GM10248 (cell line): ENCODE data around the gene B3GNT5.

ENCODE experiments used
- CTCF ChIA-PET: fragments of 300-600 bp; sonication (Branson Sonifier 250); formaldehyde crosslinking; extraction: SDS; loops from one replicate; lab custom pipeline; 2021; ENCODE audit warnings: antibody characterized with exemption; lab: Yijun Ruan, JAX
- POLR2A ChIA-PET: fragments of 350-650 bp; sonication (Branson Sonifier 250); formaldehyde crosslinking; extraction: SDS; loops from one replicate; lab custom pipeline; 2020; ENCODE audit warnings: antibody characterized with exemption; lab: Yijun Ruan, JAX
- DNase-seq: peaks from one replicate; pipeline ENCODE4 v3.0.0; 2012; ENCODE audit errors: extremely low spot score
- CTCF ChIP-seq: IDR thresholded peaks from 2 replicates; pipeline ENCODE4 v1.5.1; 2012; ENCODE audit warnings: mild to moderate bottlenecking, low read depth; ENCODE audit errors: extremely low read depth, missing control alignments, control extremely low read depth

B3GNT5 gene, protein sequence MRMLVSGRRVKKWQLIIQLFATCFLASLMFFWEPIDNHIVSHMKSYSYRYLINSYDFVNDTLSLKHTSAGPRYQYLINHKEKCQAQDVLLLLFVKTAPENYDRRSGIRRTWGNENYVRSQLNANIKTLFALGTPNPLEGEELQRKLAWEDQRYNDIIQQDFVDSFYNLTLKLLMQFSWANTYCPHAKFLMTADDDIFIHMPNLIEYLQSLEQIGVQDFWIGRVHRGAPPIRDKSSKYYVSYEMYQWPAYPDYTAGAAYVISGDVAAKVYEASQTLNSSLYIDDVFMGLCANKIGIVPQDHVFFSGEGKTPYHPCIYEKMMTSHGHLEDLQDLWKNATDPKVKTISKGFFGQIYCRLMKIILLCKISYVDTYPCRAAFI

GRCh38 chr3:183252973-183253527 lies at the start of gene B3GNT5:
B3GNT5 (plus strand) TSS chr3:183253253; CDS start chr3:183269799, 16,546 bp downstream.
- TF ChIP-seq CTCF = no peak
- DNase-seq = no peak
- ChIA-PET POLR2A (no interaction called here), CTCF (interaction anchor here (2.5 kb wide), 1 partner anchor 130 kb away, joined by 11 read pairs; no protein-coding TSS in a partner anchor)

- CTCF ChIA-PET = no interaction called here
- no peak for TF ChIP-seq CTCF
- POLR2A ChIA-PET = no interaction called here
- DNase-seq = no peak
Observed at GRCh38 chr3:183203670-183204069, 49.4 kb upstream of the B3GNT5 start.

GRCh38 chr3:183208260-183208659 lies 44.8 kb upstream of the B3GNT5 start:
- CTCF ChIA-PET = interaction anchor here (0.8 to 2.2 kb wide), 3 partner anchors 23 to 172 kb away, joined by 3 to 10 read pairs (median 8); no protein-coding TSS in a partner anchor

DNA sequence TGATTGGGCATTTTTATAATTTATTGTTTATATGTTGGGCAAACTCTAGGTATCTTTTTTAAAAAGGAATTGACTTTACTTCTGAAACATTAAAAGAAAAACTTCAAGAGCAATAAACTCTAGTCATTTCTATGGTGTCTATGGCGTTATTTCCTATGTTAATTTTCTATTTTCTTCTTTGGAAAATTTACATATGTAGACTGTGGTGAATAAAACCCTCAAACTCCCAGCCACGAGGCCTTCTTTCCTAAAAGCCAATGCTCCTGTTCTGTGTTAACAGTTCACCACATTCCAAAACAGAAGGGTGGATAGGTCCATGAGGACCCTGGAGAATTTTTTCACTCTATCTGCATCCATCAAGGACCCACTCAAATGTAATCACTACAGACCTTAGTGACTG lies 44.3 kb upstream of the B3GNT5 start:
- no peak for DNase-seq
- ChIA-PET POLR2A (no interaction called here), CTCF (interaction anchor here (2.1 to 2.2 kb wide), 2 partner anchors 24 to 87 kb away, joined by 8 to 10 read pairs; no protein-coding TSS in a partner anchor)
- no peak for TF ChIP-seq CTCF

More at GRCh38 chr3:183208260-183208659, 44.8 kb upstream of the B3GNT5 start:
- DNase-seq = no peak
- POLR2A ChIA-PET = no interaction called here
- no peak for TF ChIP-seq CTCF

DNA sequence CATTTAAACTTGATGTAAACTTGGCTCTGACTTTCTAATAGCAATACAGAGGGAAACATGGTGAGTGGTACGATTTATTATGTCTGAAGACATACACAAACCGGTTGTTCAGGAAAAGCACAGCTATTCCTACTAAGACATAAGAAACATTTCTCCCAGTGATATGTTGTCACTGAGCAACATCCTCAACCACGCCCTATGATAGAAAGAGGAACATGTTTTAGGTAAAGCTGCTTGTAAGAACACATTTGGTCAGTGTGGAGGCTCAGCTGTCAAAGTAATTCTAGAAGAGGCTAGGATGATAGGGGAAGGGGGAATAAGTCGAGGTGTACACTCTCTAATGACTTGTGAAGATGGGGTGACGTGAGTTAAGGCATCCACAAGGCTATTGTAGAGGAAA lies 42.7 kb upstream of the B3GNT5 start:
- no peak for TF ChIP-seq CTCF
- no peak for DNase-seq
- CTCF ChIA-PET = no interaction called here
- POLR2A ChIA-PET = no interaction called here

DNA sequence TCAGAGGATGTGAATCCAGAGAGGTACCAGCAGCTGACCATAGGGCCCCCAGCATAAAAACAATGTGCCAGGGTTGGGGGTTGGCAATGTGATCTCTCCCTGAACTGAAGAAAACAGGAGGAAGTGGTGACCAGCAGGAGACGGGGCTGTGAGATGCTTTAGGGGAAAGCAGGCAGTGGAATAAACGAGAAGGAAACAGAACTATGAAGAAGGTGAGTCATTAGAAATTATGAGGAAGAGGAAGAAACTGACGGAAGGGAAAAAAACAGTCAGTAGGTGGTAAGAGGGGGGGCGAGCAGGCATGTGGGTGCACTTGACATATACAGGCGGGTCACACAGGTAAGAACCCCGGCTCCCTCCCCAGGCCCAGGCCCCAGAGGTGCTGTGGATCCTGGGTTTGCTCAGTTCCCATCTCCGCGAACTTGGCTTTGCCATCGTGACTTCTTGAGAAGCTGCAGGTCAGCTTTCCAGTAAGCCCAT lies 42.2 kb upstream of the B3GNT5 start:
- POLR2A ChIA-PET = no interaction called here
- DNase-seq = no peak
- CTCF ChIA-PET = no interaction called here
- no peak for TF ChIP-seq CTCF
